ENCODE measurements around the gene FBF1.

DNA sequence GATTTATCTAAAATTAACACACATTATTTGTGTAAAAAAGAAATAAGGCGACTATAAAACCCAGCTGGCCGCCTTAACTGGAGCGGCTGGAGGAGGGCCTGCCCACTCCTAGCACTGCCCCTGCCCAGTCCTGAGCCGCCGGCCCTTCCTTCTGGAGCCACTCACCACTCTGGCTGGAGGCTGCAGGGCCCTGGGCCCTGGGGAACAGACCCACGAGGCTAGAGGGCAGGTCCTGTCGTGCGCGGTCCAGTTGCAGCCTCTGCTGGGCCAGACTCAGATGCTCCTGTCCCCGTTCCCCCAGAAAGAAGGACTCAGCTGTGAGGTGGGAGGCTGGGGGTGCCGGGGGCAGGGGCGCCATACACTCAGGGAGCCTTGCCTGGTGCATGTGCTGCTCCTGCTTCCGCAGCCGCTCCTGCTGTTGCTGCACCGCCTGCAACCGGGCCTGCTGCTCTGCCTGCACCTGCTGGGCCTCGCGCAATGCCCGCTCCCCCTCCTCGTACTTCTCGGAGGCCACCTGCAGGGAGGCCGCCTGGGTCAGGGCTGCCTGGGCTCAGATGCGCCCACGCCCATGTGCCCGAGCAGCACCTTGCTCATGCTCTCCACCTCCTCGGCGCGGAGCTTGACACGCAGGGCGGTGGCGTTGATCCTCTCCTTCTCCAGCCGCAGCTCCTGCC is 27.2 kb downstream of the FBF1 start:
- TF ChIP-seq POLR2A (IDR thresholded peaks at IDR 0.05): no peak
- TF ChIP-seq, protein P1, sequence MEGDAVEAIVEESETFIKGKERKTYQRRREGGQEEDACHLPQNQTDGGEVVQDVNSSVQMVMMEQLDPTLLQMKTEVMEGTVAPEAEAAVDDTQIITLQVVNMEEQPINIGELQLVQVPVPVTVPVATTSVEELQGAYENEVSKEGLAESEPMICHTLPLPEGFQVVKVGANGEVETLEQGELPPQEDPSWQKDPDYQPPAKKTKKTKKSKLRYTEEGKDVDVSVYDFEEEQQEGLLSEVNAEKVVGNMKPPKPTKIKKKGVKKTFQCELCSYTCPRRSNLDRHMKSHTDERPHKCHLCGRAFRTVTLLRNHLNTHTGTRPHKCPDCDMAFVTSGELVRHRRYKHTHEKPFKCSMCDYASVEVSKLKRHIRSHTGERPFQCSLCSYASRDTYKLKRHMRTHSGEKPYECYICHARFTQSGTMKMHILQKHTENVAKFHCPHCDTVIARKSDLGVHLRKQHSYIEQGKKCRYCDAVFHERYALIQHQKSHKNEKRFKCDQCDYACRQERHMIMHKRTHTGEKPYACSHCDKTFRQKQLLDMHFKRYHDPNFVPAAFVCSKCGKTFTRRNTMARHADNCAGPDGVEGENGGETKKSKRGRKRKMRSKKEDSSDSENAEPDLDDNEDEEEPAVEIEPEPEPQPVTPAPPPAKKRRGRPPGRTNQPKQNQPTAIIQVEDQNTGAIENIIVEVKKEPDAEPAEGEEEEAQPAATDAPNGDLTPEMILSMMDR (IDR thresholded peaks at IDR 0.05): no peak

All from esophagus squamous epithelium (tissue), 4 donors.